HepG2 (cell line): ENCODE data around the gene CCR3. TPM values are rescaled to one million over a fixed set of nuclear protein-coding genes. Genes with fewer than 3 reads are reported as not detected.
A peak's percentile ranks its signal among the peaks of the same experiment; 100 is the strongest.

Experiments
- ATAC-seq: fragments of 200-7000 bp; cut with Tn5 transposase; 3 replicates; pipeline ENCODE4 v1.9.1; 2020; ENCODE audit warnings: mild to moderate bottlenecking, moderate library complexity
- BruUV-seq: library from RNA; stranded (reverse); fragments of 400-500 nt; replicated peaks from 2 replicates; lab custom pipeline; 2021; lab: Mats Ljungman, UMichigan
- CTCF ChIA-PET: fragments of 300-600 bp; formaldehyde crosslinking; extraction: SDS; loops from one replicate; lab custom pipeline; 2021; ENCODE audit warnings: low total read pairs, inconsistent platforms, low intra/inter-chr PET ratio; lab: Yijun Ruan, JAX
- POLR2A ChIA-PET: fragments of 350-600 bp; sonication (Branson Sonifier 250); formaldehyde crosslinking; loops from one replicate; lab custom pipeline; 2020; ENCODE audit warnings: antibody characterized with exemption, inconsistent platforms; lab: Yijun Ruan, JAX
- DNase-seq: peaks from one replicate; pipeline ENCODE4 v3.0.0-alpha.2; 2015; ENCODE audit warnings: low spot score
- FAIRE-seq: peaks from 3 replicates; lab custom pipeline; 2011; peaks lifted over from hg19 to GRCh38; lab: Jason Lieb, UNC
- H2AFZ ChIP-seq: one replicate; pipeline ENCODE4 v1.6.1; 2011; ENCODE audit warnings: low read length, inconsistent platforms
- H3K27ac ChIP-seq: fragments of 300-600 bp; 3 replicates; pipeline ENCODE4 v1.8.0; 2011; ENCODE audit warnings: mixed run types, mild to moderate bottlenecking, mixed read lengths, low read length, inconsistent platforms; ENCODE audit not compliant: insufficient read depth; ENCODE audit errors: extremely low read length
- H3K27me3 ChIP-seq, 2 experiments: fragments of 200-600 bp in 1 of 2; 2 replicates in 1 of 2; 3 replicates in 1 of 2; pipeline versions ENCODE4 v1.6.0 to v1.8.0; 2011; ENCODE audit warnings: low read length in 2 of 2, mild to moderate bottlenecking in 2 of 2, moderate library complexity in 2 of 2, inconsistent platforms in 1 of 2; ENCODE audit not compliant: insufficient read depth in 2 of 2, control insufficient read depth in 1 of 2
- H3K36me3 ChIP-seq, 2 experiments: fragments of 200-600 bp in 1 of 2; replicated peaks in 1 of 2; 2 replicates in 1 of 2; 3 replicates in 1 of 2; pipeline versions ENCODE4 v1.5.1 to v1.8.0; 2011; ENCODE audit warnings: low read length in 2 of 2, inconsistent platforms in 1 of 2; ENCODE audit not compliant: insufficient read depth in 2 of 2, control insufficient read depth in 1 of 2
- H3K4me1 ChIP-seq: 2 replicates; pipeline ENCODE4 v1.5.1; 2012; ENCODE audit warnings: low read length, inconsistent platforms; ENCODE audit not compliant: insufficient read depth
- H3K4me2 ChIP-seq: 2 replicates; pipeline ENCODE4 v1.6.0; 2011; ENCODE audit warnings: low read depth, low read length, inconsistent platforms
- H3K4me3 ChIP-seq, 3 experiments: fragments of 200-600 bp in 1 of 3; sonication (generic), shearing (Covaris generic) in 1 of 3; replicated peaks in 1 of 3; 2 replicates each; pipeline ENCODE4 v1.5.1; 2011 to 2016; ENCODE audit warnings: low read length in 3 of 3, inconsistent platforms in 2 of 3, low read depth in 2 of 3, mild to moderate bottlenecking in 2 of 3, control low read depth in 1 of 3, mixed read lengths in 1 of 3; ENCODE audit not compliant: insufficient read depth in 1 of 3
- H3K79me2 ChIP-seq: one replicate; pipeline ENCODE4 v1.6.1; 2011; ENCODE audit warnings: low read length, inconsistent platforms; ENCODE audit not compliant: insufficient read depth
- H3K9ac ChIP-seq: 2 replicates; pipeline ENCODE4 v1.6.0; 2011; ENCODE audit warnings: mild to moderate bottlenecking, low read depth, low read length, inconsistent platforms; ENCODE audit not compliant: insufficient read depth
- H3K9me3 ChIP-seq: 2 replicates; pipeline ENCODE4 v1.5.1; 2012; ENCODE audit warnings: mild to moderate bottlenecking, low read length
- H4K20me1 ChIP-seq: 2 replicates; pipeline ENCODE4 v1.6.0; 2011; ENCODE audit warnings: inconsistent platforms, mild to moderate bottlenecking, low read length, moderate library complexity; ENCODE audit not compliant: insufficient read depth
- MAFK ChIP-seq, 2 experiments: IDR thresholded peaks in 1 of 2; conservative IDR thresholded peaks in 1 of 2; 2 replicates each; pipeline ENCODE4 v1.6.1; 2011; ENCODE audit warnings: improper control_type of control experiment in 2 of 2, low read length in 2 of 2
- MXI1 ChIP-seq: IDR thresholded peaks from 3 replicates; pipeline ENCODE4 v1.6.1; 2012; ENCODE audit warnings: low read depth, low read length, inconsistent platforms, borderline replicate concordance
- RBM22 ChIP-seq: fragments of 200-400 bp; formaldehyde crosslinking; optimal IDR thresholded peaks from 2 replicates; pipeline ENCODE3; 2017; ENCODE audit warnings: mild to moderate bottlenecking, low read length, moderate library complexity
- ZNF136 ChIP-seq: sonication (generic); formaldehyde crosslinking; IDR thresholded peaks from 2 replicates; pipeline ENCODE4 v1.8.1; 2022; ENCODE audit warnings: low read depth, mild to moderate bottlenecking, moderate library complexity, missing genetic modification reagents
- WGBS: methylation state at CpG from one replicate; pipeline ENCODE4 v1.1.6; 2017; ENCODE audit warnings: low lambda C conversion rate; 5-methylcytosine and 5-hydroxymethylcytosine counted together
- in situ Hi-C: cut with HindIII; loops from 2 replicates; pipeline ENCODE4 v1.10.0; 2017; ENCODE audit warnings: low pct_unique_long_range_greater_than_20kb; ENCODE audit not compliant: extremely low pct_ligation_motif_present
- intact Hi-C: fragments of 100-400 bp; cut with micrococcal nuclease; formaldehyde crosslinking; loops from one replicate; pipeline ENCODE4 v1.10.0; 2022; ENCODE audit not compliant: unreplicated experiment
- polyA plus RNA-seq, 8 experiments: library from polyadenylated mRNA; depleted of rRNA in 3 of 8; stranded (reverse) in 7 of 8; unstranded in 1 of 8; fragments of >200 nt; fragmentation: Illumina TruSeq in 4 of 8; extraction: Trizol in 4 of 8; gene quantifications; 2 replicates each; pipeline versions ENCODE4 v1.2.1 to v1.2.3, GENCODE V29; 2011 to 2016; ENCODE audit warnings: low read depth in 4 of 8, missing spikeins in 1 of 8, mixed read lengths in 1 of 8; ENCODE audit not compliant: insufficient read depth in 1 of 8
- total RNA-seq, 5 experiments: library from RNA; depleted of rRNA; stranded (reverse); fragments of >200 nt; fragmentation: Illumina TruSeq; extraction: Trizol; gene quantifications; 2 replicates each; pipeline ENCODE4 v1.2.3, GENCODE V29; 2016; ENCODE audit warnings: low read depth in 1 of 5

The CCR3 gene
- total and polyA plus RNA-seq, 2 of the 13 experiments (the other 11 are each of a cell fraction or from before 2014, with no cell fraction given) = not detected

- H3K4me1 ChIP-seq = no peaks in the 10 kb centered on the region
- no peak overlapping the region for H2AFZ ChIP-seq
- no peaks in the 10 kb centered on the region for H3K79me2 ChIP-seq
- peaks cover 1 to 40% of the 10 kb centered on the region in 2 experiments; a peak in 3 of 5 replicates for H3K27me3 ChIP-seq
- in situ Hi-C loops = no loop called here
- CTCF ChIA-PET = no interaction called here
- DNase-seq (no peak), ATAC-seq (no peak), FAIRE-seq (no peak)
- POLR2A ChIA-PET = no interaction called here
- no peak for TF ChIP-seq RBM22
- no peak for TF ChIP-seq ZNF136 (CRISPR knock-in tag)
- BruUV-seq = no TSS peak
- no peaks in the 10 kb centered on the region for H3K9me3 ChIP-seq
- no peak overlapping the region for H3K4me2 ChIP-seq
- no peaks in the 10 kb centered on the region for H3K36me3 ChIP-seq
- H3K4me3 ChIP-seq = no peak overlapping the region
- 10% methylated on average over 9 of the region's 9 CpGs for WGBS
- H4K20me1 ChIP-seq = no peaks in the 10 kb centered on the region
- intact Hi-C loops = no loop called here
- no peak overlapping the region for H3K9ac ChIP-seq
- no peak overlapping the region for H3K27ac ChIP-seq
Observed at GRCh38 chr3:46298871-46299607, 56.8 kb downstream of the CCR3 start.

DNA sequence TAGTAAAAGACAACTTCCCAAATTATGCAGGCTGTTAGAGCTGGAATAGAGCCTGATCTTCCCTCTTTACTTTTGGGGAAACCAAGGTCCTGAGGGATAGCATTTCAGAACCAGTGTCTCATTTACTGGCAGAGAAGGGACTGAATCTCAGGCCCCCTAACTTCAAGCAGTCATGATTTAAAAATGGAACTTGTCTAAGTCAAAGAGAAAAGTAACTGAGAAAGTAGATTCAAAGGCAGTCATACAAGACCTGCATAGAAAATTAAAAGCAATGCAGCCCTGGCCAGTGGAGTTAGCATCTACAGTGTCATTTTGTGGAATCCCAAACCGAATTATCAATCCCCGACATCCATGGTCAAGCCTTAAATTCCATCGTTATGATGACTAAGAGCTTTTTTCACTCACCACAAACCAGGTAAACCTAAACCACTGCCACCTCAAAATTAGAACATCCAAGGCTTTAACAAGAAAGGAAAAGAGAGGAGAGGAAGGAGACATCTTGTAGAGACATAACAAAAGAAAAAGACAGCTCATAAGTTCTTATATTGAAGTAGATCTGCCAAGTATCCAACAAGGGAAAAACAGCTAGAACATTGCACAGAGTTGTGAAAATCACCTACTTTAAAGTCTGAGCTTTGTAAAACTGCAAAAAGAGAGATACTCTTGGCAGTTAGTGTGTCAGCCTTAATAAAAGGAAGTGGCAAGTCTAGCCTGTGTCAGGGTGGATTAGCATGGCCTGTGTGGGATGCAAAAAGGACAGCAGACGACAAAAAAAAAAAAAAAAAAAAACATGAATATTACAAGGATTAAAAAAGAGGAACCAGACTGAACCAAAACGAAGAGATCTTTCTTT, 57.6 kb downstream of the CCR3 start:
- H3K4me2 ChIP-seq = no peak overlapping the region
- H3K79me2 ChIP-seq = no peaks in the 10 kb centered on the region
- WGBS = 2% methylated on average over 5 of the region's 5 CpGs
- ChIA-PET POLR2A (no interaction called here), CTCF (no interaction called here)
- in situ Hi-C loops (no loop called here), intact Hi-C loops (no loop called here)
- H3K4me3 ChIP-seq = no peak overlapping the region
- ATAC-seq (no peak), DNase-seq (no peak), FAIRE-seq (no peak)
- H3K9me3 ChIP-seq = no peaks in the 10 kb centered on the region
- no TSS peak for BruUV-seq
- no peaks in the 10 kb centered on the region for H4K20me1 ChIP-seq
- no peaks in the 10 kb centered on the region for H3K4me1 ChIP-seq
- H3K27ac ChIP-seq = no peak overlapping the region
- no peak for TF ChIP-seq MXI1
- peak in 1 of 2 experiments; percentile 32; a peak in 1 of 4 replicates for TF ChIP-seq MAFK (conservative IDR thresholded peaks at IDR 0.05 in 1 of 2, IDR thresholded peaks at IDR 0.05 in 1 of 2; ENCODE audit: low read length in 2 of 2)
- H3K36me3 ChIP-seq = no peaks in the 10 kb centered on the region
- peaks cover 1 to 40% of the 10 kb centered on the region in 2 experiments; a peak in 3 of 5 replicates for H3K27me3 ChIP-seq
- no peak overlapping the region for H3K9ac ChIP-seq
- H2AFZ ChIP-seq = no peak overlapping the region
